ENCODE results near the gene NPIPA5. TPM values are rescaled to one million over a fixed set of nuclear protein-coding genes. Genes with fewer than 3 reads are reported as not detected.
"Not testable (repeated sequence)": the region's sequence is repeated elsewhere in the genome, so short reads cannot be mapped to it uniquely, and the experiment has no call there.

The NPIPA5 gene
- total RNA-seq, 1 donor = 0.86 TPM

GRCh38 chr16:15415511-15415985 is 37.5 kb upstream of the NPIPA5 start:
- no peak for DNase-seq (ENCODE audit: low read depth)
- no peak overlapping the region for H3K4me3 ChIP-seq (ENCODE audit: low read depth, low read length)
- TF ChIP-seq CTCF (IDR thresholded peaks at IDR 0.05; ENCODE audit: insufficient read depth, low read depth, low read length) = no peak

GRCh38 chr16:15409476-15409875 is 31.4 kb upstream of the NPIPA5 start:
- DNase-seq (ENCODE audit: low read depth); H3K4me3 ChIP-seq (ENCODE audit: low read depth, low read length): not testable (repeated sequence)

GRCh38 chr16:15407756-15408155 is 29.7 kb upstream of the NPIPA5 start:
- not testable (repeated sequence) for DNase-seq (ENCODE audit: low read depth); H3K4me3 ChIP-seq (ENCODE audit: low read depth, low read length)

GRCh38 chr16:15404792-15405191 is 26.7 kb upstream of the NPIPA5 start:
- DNase-seq (ENCODE audit: low read depth) = no peak
- no peak overlapping the region for H3K4me3 ChIP-seq (ENCODE audit: low read depth, low read length)
- TF ChIP-seq CTCF (IDR thresholded peaks at IDR 0.05; ENCODE audit: insufficient read depth, low read depth, low read length) = no peak

- DNase-seq (ENCODE audit: low read depth); H3K4me3 ChIP-seq (ENCODE audit: low read depth, low read length): not testable (repeated sequence)
These were observed 26.0 kb upstream of the NPIPA5 start for GRCh38 chr16:15404091-15404490.

GRCh38 chr16:15403392-15403995 is 25.4 kb upstream of the NPIPA5 start:
- no peak for DNase-seq (ENCODE audit: low read depth)
- no peak overlapping the region for H3K4me3 ChIP-seq (ENCODE audit: low read depth, low read length)
- no peak for TF ChIP-seq CTCF (IDR thresholded peaks at IDR 0.05; ENCODE audit: insufficient read depth, low read depth, low read length)

DNA sequence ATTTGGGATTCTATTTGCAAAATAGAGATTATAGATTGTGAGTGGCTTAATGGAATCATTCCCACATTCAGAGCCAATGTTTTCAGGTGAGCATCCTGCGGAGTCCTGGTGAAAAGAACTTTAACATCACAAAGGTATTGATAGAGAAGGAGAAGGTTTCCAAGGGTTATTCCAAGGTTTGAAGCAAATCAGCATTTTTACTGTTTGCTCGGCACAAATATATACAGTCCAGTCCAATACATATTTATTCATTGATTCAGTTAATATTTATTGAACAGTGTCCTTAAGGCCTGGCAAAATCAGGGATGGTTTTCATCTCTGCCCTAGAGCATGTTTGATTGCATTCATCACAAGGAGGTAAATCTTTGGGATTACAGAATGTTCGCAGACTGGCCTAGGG is 23.9 kb upstream of the NPIPA5 start:
- DNase-seq (ENCODE audit: low read depth) = no peak
- TF ChIP-seq CTCF (IDR thresholded peaks at IDR 0.05; ENCODE audit: insufficient read depth, low read depth, low read length) = no peak
- H3K4me3 ChIP-seq (ENCODE audit: low read depth, low read length) = no peak overlapping the region

- DNase-seq (ENCODE audit: low read depth); H3K4me3 ChIP-seq (ENCODE audit: low read depth, low read length): not testable (repeated sequence)
These were observed 22.2 kb upstream of the NPIPA5 start for GRCh38 chr16:15400314-15400713.

DNA sequence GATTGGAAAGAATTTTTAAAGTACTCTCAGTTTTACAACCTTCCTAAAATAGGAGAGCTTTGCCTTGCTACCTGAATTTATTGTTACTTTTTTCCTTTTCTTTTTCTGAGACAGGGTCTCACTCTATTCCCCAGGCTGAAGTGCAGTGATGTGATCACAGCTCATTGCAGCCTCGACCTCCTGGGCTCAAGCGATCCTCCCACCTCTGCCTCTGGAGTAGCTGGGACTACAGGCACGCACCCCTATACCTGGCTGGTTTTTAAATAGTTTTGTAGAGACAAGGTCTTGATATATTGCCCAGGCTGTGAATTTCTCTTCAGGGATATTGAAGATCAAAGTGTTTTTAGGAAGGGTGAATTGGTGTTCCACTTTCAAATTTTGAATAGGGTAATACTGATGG is 21.2 kb upstream of the NPIPA5 start:
- H3K4me3 ChIP-seq (ENCODE audit: low read depth, low read length) = no peak overlapping the region
- no peak for DNase-seq (ENCODE audit: low read depth)
- TF ChIP-seq CTCF (IDR thresholded peaks at IDR 0.05; ENCODE audit: insufficient read depth, low read depth, low read length) = no peak

Data from fibroblast of villous mesenchyme (primary cell).